Neural crest cell (in vitro differentiated cells): ENCODE data around the gene SCARB1. TPM values are rescaled to one million over a fixed set of nuclear protein-coding genes. Genes with fewer than 3 reads are reported as not detected.
"Not testable (repeated sequence)": the region's sequence is repeated elsewhere in the genome, so short reads cannot be mapped to it uniquely, and the experiment has no call there.

Source experiments
- DNase-seq: peaks from one replicate; pipeline ENCODE4 v3.0.0; 2021; ENCODE audit warnings: low read depth, mixed read lengths, low spot score
- H3K27ac Mint-ChIP-seq: one replicate; pipeline ENCODE4 v1.8.0; 2021; ENCODE audit warnings: mild to moderate bottlenecking, mixed read lengths; ENCODE audit not compliant: unreplicated experiment
- H3K27me3 Mint-ChIP-seq: 2 replicates; pipeline ENCODE4 v1.8.0; 2021; ENCODE audit warnings: low read depth, mild to moderate bottlenecking, mixed read lengths
- H3K36me3 Mint-ChIP-seq: 2 replicates; pipeline ENCODE4 v1.8.0; 2021; ENCODE audit warnings: low read depth, mild to moderate bottlenecking, mixed read lengths
- H3K4me1 Mint-ChIP-seq: 2 replicates; pipeline ENCODE4 v1.8.0; 2021; ENCODE audit warnings: mixed read lengths
- H3K4me3 Mint-ChIP-seq: one replicate; pipeline ENCODE4 v1.8.0; 2021; ENCODE audit warnings: mild to moderate bottlenecking, mixed read lengths
- H3K9me3 Mint-ChIP-seq: 2 replicates; pipeline ENCODE4 v1.8.0; 2021; ENCODE audit warnings: mixed read lengths
- CTCF ChIP-seq: fragments of 200-600 bp; sonication (generic); conservative IDR thresholded peaks from 2 replicates; pipeline ENCODE4 v1.5.0; 2021; ENCODE audit warnings: antibody characterized with exemption, mild to moderate bottlenecking
- total RNA-seq: library from RNA; stranded (reverse); gene quantifications from 2 replicates; pipeline ENCODE4 v1.2.1, GENCODE V29; 2021

The SCARB1 gene
- total RNA-seq, 1 donor from 2014 or later, result 50.9 TPM

GRCh38 chr12:124898200-124898922 is 34.7 kb upstream of the SCARB1 start:
- no peaks in the 10 kb centered on the region for H3K27me3 Mint-ChIP-seq
- no peak for DNase-seq
- no peaks in the 10 kb centered on the region for H3K36me3 Mint-ChIP-seq
- H3K9me3 Mint-ChIP-seq, result no peaks in the 10 kb centered on the region
- H3K4me3 Mint-ChIP-seq, result no peak overlapping the region
- TF ChIP-seq CTCF, result peak; percentile 41
- H3K27ac Mint-ChIP-seq, result no peak overlapping the region
- H3K4me1 Mint-ChIP-seq, result peaks cover 5% of the 10 kb centered on the region

GRCh38 chr12:124896461-124896860 is 32.8 kb upstream of the SCARB1 start:
- H3K36me3 Mint-ChIP-seq, result no peaks in the 10 kb centered on the region
- peaks cover 5% of the 10 kb centered on the region for H3K4me1 Mint-ChIP-seq
- no peaks in the 10 kb centered on the region for H3K9me3 Mint-ChIP-seq
- no peak overlapping the region for H3K27ac Mint-ChIP-seq
- TF ChIP-seq CTCF, result no peak
- H3K4me3 Mint-ChIP-seq, result no peak overlapping the region
- H3K27me3 Mint-ChIP-seq, result no peaks in the 10 kb centered on the region
- DNase-seq, result no peak

GRCh38 chr12:124893792-124894516 is 30.3 kb upstream of the SCARB1 start:
- no peak for TF ChIP-seq CTCF
- Mint-ChIP-seq H3K27ac (no peak overlapping the region), H3K27me3 (no peaks in the 10 kb centered on the region), H3K9me3 (no peaks in the 10 kb centered on the region), H3K4me1 (peaks cover 5% of the 10 kb centered on the region), H3K36me3 (no peaks in the 10 kb centered on the region), H3K4me3 (no peak overlapping the region)
- DNase-seq, result no peak

- Mint-ChIP-seq H3K4me1 (no peaks in the 10 kb centered on the region), H3K36me3 (no peaks in the 10 kb centered on the region), H3K9me3 (no peaks in the 10 kb centered on the region), H3K27me3 (no peaks in the 10 kb centered on the region), H3K27ac (no peak overlapping the region), H3K4me3 (no peak overlapping the region)
- no peak for DNase-seq
- TF ChIP-seq CTCF, result no peak
Measured at GRCh38 chr12:124888260-124888659, 24.6 kb upstream of the SCARB1 start.

GRCh38 chr12:124887766-124888165 is 24.1 kb upstream of the SCARB1 start:
- not testable (repeated sequence) for H3K36me3 Mint-ChIP-seq, DNase-seq, H3K27me3 Mint-ChIP-seq, H3K27ac Mint-ChIP-seq, H3K4me1 Mint-ChIP-seq, H3K9me3 Mint-ChIP-seq, H3K4me3 Mint-ChIP-seq
